Amniotic stem cell (primary cell): ENCODE data around the gene ITPK1.

Experiments used
- DNase-seq: peaks from one replicate; lab custom pipeline; 2025; lab: John Stamatoyannopoulos, UW

The ITPK1 gene

DNA sequence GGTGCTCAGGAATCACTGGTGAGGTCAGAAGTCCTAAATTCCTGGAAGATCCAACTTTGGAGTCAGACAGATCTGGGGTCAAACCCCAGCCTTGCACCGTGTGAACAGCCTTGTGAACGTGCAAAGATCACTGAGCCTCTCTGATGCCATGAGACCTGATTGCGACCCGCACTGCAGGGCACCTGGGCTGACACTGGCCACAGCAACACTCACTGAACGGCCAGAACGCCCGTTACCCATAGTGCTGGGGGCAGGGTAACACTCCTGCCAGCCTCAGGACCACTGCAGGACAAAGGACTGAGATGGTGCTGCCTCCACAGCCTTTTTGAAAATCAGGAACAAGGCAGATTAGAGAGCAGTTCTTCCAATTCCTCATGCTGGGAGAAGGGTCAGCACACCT lies 164.5 kb downstream of the ITPK1 start:
- DNase-seq = no peak

DNA sequence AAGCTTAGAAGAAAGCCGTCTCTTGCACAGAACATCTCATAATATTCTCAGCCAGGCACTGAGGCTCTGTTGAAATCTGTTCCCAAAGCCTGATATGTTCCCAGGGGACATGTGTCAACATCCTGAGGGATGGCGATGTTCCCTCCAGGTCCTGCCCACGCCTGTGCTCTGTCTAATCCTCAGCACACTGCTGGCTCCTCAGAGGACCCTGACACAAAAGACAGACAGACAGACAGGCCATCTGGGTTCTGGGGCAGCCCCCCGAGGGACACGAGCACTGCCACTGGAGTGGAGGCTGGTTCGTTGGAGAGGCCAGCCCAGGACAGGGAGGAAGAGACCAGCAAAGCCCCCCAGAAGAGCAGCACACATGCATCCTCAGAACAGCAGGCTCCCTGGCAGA lies 165.0 kb downstream of the ITPK1 start:
- DNase-seq = no peak

DNA sequence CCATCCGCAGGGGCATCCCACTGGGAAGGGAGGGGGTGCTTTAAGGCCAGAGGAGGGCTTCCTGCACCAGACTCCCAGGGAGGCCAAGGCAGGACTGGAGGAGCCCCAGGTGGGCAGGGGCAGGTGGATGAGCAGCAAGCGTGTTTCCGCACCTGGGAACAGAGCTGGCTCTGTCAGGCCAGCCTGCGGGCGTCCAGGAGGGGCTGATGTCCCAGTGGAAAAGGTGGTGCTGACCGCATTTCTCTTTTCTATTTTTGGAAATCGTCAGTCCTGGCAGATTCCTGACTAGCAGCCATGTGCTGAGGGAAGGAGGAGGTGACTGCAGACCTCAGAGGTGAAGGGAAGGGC lies 165.6 kb downstream of the ITPK1 start:
- DNase-seq = no peak

DNA sequence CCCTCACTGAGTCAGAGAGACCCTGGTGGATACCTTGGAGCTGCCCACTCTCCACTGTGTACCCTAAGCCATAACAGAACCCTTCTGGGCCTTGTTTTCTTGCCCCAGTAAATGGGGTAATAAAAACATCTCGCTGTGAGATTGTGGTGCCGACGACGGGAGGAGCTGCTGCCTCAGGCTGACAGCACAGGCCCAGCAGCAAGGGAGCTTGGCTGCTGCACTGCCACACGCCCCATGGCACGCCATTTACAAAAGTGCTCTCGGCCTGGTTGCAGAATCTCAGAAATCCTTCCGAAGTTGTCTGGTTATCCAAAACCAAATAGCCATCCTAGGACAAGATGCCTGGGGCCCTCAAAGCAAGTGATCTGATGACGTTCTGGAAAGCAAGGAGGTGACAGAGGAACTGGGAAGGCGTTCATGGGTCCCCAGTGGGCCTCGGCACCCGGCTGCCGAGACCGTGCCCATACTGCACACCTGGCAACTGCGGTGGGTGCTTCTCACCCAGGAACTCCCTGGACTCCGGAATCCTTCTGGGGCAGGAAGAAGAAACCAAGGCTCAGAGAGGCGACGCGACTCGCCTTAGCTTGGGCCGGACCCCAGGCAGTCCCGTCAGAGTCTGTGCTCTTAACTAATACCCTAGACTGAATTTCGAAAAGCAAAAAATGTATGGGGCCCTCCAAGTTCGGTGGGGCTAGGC lies 166.1 kb downstream of the ITPK1 start:
- no peak for DNase-seq

DNA sequence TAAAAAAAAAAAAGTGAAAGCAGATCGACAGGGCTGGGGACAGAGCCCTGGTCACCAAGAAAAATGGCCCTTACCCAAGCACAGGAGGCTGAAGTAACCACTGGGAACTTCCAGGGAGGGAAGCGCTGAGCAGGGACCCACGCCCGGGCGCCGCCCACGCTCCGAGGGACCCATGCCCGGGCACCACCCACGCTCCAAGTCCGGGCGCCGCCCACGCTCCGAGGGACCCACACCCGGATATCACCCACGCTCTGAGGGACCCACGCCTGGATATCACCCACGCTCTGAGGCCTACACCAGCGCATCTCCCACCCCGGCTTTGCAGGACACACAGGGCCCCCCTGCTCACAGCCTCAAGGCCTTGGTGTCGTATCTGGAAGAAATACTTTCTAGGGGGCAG lies 167.1 kb downstream of the ITPK1 start:
- no peak for DNase-seq

DNA sequence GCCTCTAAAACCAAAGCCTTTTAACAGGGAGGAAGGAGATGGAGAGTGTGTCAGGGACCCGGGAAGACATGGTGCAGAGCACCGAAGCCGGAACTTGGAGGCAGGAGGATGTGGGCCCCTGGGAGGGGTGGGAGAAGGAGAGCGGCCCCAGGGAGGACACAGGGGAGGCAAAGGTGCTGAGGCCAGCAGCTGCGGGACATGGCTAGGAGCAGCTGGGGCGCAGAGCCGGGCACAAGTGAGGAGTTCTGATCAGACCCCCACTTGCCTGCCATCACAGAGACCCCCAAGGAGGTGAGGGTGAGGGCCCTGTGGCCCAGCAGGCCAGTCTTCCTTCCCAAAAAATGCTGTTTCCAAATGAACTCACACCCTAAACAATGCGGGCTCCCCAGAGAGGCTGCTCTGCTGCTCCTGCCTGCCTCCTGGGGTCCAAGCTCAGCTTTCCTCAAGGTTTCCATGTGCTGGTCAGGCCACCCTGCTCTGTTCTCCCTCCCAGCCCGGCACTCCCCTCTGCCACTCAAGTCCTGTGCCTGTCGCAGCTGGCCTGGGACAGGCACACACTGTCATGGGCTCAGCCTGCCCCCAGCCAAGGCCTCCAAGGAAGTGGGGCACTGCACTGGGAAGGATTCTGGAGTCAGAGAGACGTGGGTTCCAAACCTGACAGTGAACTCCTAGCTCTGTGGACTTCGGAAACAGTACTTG lies 168.7 kb downstream of the ITPK1 start:
- DNase-seq = no peak

DNA sequence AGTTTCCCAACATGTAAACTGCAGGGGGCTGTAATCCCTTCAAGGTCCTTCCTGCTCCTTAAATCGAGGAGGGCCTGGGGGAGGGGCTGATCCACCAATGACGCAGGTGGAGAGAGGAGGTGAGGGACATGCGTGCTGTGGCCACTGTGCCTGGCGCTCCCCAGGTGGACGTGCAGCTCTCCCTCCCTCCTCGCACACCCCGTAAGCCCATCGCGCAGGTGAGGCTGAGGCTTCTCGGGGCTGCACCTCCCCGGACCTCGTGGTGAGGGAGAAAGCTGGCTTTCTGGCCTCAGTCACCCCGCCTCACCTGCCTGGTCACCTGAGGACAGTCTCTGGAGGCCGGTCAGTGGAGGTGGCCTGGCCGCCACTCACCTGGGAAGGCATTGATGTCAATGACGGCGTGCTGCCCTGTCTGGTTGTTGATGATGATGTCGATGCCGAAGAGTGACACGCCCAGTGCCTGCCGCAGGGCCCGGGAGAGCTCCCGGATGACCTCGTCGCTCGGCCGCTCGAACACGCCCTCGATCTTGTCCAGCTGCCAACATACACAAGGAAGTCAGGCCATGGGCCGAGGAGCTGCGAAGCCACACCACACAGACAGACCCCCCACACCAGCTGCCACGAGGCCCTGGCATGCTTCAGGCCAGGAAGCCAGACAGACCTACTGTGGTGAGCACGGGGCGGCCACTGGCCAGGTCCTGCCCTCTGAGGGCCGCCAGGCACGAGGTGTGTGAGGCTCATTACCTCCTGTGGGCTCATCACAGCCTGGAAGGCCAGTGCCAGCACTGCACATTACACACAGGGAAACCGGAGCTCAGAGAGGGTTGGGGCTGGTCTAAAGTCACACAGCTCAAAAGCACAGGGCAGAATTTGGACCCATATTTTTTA lies 169.5 kb downstream of the ITPK1 start:
- DNase-seq = no peak

DNA sequence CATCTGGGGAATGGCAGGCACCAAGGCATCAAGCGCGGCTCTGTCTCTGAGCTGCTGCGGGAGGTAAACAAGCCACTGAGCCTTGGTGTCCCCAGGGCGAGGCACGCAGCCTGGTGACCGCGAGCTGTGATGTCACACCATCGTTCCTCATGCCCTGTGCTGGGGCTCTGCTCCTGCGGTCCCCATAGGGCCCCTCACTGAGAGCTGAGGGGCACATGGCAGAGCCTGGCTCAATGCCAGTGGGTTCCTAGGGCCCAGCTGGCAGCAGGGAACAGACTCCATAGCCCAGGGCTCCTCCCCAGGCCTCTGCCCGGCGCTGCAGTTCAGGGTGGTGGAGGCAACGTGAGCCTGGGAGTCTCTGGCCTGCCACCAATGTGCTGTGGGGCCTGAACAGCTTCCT lies 170.2 kb downstream of the ITPK1 start:
- no peak for DNase-seq

DNA sequence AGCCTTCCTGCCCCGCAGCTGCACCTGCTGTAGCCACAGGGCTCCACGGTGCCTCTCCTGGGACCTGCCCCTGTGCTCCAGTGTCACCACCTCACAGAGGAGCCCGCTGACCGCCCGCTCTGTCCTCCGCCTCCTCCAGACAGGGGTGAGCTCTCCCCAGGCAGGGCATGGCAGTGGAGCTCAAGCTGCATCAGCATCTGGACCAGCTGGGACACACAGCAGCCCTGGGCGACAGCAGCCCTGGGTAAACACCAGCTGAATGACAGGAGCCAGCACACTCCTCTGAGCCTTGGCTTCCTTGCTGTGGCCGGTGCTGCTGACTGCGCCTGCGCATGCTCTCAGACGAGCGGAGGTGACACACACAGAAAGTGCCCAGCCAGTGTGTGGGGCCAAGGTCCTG lies 170.7 kb downstream of the ITPK1 start:
- no peak for DNase-seq

DNA sequence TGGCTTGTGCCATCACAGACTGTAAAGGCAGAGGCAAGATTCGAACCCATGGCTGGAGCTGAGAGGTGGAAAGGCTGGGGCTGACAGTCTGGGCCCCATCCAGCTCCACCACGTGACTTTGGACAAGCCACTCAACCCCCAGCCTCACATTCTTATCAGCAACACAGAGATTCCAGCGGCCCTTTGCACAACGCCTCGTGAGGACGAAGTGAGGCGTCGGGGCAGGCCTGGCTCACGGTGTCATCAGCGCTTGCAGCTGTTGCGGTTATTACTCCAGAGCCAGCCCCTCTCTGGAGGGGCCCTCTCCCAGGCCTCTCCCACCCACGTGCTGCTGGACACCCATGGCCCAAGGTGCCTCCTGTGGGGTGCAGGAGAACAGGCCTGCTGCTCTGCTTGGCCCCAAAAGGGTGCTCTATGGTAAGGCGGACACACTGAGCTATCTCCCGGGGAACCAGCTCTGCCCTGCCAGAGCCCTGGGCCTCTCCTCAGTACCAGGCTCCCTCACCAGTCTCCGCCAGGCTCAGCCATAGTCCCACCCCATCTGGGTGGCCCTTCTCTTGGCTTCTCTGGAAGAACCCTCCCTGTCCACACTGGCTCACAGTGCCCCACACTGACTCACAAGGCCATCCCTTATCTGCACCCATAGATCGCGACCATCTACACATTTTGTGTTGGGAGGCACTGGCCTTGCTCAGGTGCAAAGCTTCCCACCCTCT lies 171.7 kb downstream of the ITPK1 start:
- DNase-seq = no peak

DNA sequence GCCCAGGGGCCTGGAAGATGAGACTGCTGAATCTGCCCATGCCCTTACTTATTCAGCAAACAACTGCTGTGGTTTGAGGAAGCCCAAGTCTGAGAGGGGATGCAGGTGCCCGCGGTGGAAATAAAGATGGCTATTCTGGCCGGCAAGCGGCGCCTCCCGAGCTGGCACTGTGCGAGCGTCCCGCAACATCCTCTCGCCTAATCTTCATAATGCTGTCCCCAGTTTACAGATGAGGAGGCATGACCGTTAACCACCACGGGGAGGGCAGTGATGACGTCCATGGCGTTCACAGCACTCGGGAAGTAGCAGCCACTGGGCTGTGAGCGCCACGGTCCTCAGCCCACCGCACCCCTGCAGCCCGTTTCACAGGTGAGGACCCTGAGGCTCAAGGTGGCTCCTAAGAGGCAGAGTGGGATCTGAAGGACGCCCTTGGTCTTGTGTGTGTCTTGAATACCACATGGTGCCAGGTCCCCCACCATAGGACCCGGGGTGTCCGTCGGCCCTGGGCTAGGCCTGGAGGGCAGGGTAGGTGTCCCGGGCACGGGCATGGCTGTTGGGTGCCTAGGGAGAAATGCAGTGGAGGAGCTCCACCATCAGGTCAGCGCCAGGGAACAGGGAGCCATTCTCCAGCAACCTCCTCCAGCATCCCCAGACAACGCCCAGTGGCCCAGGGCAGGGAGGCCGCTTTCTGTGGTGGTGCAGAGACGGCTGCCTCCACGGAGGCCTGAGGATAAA lies 172.6 kb downstream of the ITPK1 start:
- no peak for DNase-seq

DNA sequence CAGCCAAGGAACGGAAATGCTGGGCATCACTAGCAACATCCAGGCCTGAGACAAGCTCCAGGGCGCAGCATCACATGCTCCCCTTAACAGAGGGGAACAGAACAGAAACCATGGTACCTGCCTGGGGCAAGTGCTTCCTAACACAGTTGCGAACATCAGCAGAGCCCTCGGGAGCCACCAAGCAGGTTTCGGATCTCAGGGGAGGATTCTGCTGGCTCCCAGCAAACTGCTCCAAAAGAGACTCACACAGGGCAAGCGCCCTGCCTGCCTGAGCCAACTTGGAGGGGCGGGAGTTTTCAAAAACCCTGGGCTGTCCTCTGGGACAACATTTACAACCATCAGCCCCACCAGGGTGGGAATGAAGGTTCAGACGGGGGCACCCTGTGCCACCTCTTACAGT lies 173.1 kb downstream of the ITPK1 start:
- DNase-seq = no peak

DNA sequence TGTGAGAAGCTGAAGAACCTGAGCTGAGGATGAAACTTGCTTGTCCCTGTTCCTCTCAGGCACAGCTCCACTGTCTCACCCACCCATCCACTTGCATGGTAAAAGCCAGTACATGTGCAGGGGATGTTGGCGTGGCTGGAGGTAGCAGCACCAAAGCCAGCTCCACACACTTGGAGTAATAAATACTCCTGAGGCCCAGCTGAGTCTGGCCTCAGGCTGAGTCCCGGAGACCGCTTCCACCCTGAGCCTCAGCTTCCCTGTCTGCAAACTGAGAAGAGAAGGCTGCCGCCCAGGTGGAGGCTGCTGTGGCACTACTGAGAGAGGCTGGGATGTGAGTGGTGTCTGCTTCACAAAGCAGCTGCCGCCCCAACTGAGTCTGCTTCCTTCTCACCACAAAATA lies 173.6 kb downstream of the ITPK1 start:
- DNase-seq = no peak

DNA sequence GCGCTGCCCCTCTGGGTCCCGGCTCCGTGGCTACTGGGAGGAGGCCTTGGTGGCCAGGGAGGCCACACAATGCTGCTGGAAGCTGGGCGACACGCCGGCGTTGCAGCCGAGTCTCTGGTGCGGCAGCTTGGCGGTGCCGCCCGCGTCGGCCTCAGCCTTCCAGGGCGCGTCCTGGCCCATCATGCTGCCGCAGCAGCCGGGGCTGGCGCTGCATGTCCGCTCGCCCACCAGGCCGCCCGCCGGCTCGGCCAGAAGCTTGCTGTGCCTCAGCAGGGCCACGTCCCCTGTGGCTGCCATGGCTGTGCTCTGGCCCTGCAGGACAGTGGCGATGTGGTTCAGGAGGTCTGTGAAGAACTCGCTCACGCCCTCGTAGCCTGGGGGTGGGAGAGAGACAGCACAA lies 174.2 kb downstream of the ITPK1 start:
- no peak for DNase-seq

DNA sequence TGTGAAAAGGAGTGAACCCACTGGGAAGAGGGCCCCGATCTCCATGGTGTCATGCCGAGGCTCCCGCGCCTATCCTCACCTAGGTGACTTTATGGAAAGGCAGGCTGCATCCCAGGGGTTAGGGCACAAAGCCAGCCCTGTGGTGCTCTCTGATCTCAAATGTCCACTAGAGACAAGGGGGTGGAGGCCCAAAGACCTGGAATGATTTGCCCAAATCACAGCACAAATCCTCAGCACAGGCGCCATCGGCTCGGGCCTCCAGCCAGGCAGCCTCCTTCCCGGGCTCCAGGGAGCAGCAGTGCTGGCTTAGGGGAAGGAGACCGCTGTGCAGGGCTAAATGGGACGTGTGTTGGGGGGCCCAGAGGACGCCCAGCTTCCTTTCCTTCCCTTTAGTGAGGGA lies 175.2 kb downstream of the ITPK1 start:
- no peak for DNase-seq

DNA sequence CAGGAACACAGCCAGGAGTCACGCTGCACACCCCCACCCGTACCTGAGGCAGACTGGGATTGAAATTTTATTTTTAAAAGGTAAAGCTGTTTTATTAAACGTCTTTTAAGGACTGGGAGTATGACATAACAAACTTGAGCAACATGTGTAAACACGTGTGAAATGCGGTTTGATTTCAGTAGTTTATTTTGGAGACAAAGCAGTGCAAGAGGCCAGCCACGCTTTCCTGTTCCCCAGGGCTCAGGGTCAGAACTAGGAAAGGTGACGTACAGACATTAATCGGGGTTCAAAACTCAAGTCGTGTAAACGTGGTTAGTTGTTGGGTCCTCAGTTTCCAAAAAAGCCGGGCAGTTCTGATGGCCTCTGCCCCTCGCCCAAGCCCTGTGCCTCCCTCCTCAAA lies 176.0 kb downstream of the ITPK1 start:
- no peak for DNase-seq

DNA sequence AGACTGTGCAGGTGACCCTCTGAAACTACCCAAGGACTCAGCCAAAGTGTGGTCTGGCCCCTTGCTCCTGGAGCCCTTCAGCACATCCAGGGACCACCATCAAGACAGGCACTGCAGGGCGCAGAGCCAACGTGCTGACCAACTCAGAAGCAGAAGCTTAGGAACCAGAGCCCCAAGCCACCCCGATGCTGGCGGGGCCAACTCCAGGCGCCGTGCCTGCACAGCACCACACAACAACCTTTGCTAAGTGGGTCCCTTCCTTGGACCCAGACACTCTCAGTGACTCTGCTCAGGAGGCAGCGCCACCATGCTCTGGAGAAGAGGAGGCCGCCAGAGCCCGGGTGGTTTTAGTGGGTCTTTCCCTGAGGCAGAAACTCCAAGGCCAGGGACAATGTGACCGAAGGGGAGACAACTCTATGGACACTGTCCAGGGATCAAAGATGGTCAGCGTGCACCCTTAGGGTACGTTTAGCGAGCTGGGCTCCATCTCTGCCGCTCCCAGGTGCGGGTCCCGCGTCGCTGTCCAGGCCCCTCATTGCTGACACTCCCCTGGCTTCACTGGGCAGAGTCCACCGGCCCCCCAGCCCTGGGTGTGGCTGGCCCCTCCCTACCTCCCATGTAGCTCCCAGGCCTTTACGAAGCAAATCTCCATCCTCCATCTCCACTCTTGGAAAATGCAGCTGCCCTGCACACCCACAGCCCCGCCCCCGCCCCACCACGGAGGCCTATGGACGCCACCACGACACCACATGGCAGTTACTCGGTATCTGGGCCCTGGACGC lies 176.6 kb downstream of the ITPK1 start:
- DNase-seq = no peak

DNA sequence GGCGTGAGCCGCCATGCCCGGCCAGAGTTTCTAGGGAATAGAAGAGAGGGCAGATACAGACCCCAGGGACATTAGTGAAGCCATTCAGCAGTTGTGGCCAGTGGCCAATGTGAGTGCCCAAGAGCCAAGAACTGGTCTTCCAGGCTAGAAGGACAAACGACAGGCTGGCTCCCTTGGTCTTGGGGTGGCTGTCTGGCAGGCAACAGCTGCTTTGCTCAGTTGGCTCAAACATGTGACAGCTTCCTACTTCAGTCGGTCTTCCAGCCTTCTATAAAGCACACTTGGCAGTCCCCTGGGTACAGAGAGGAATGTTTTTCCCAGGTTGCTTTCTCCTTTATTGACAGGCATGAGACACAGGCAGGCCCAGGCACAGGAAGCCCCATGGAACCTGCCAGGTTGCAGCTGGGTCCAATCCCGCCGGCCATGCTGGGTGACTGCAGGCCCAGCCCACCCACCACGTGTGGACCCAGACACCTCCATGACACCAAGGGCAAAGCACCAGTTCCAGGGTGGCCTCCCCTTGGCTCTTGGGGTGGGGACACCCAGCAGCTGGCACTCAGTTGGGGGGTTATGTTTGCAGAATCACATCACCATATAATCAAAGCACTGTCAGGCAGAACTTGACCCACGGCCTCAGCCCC lies 177.4 kb downstream of the ITPK1 start:
- DNase-seq = no peak

DNA sequence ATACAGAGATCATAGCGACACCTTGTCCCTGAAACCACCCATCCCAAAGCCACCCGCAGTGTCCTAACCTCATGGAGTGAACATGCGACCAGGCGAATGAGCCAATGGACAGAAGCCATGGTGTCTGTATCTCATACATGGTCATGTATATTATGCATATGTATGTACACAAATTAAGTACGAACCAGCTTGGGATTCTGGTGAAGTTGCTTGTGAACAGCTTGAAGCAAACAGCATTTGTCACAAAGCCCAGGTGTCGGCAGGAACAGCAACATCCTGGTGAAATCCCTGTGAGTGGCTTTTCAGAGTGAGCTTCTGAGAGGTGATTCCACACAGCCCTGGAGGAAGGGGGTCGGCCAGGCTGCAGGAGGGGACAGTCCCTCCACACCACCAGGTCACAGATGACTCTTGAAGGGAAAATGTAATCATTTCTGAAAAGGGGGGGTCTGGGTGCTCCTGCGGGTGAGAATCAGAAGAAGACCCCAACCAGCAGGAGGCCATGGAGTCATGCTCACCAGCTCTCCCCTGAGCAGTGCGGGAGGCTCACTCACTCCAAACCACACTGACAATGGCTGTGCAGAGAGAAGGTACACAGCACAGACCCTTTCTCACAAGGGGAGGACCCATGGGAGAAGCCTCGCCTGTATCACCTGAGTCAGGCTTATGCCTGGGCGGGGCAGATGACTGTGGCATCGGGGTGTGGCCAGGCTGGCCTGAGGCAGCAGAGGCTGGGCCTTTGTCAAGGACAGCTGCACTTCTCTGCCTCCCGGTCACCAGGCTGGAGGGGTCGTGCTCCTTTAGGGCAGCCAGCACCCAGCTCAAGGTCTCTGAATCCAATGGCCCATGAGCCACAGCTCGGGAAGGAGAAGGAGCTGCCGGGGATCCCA lies 178.4 kb downstream of the ITPK1 start:
- no peak for DNase-seq
